NCI-H526 treated with DMSO at 0.1 percent for 48 hours (cell line): Measurements from ENCODE around the gene ZBTB2.
A peak's percentile ranks its signal among the peaks of the same experiment; 100 is the strongest.
"Not testable (repeated sequence)": the region's sequence is repeated elsewhere in the genome, so short reads cannot be mapped to it uniquely, and the experiment has no call there.

ENCODE experiments used
- DNase-seq: peaks from one replicate; lab custom pipeline; 2025; lab: John Stamatoyannopoulos, UW

ZBTB2 gene

GRCh38 chr6:151327101-151327500, 64.3 kb downstream of the ZBTB2 start:
- no peak for DNase-seq

GRCh38 chr6:151326116-151326825, 65.1 kb downstream of the ZBTB2 start:
- DNase-seq, result no peak

- no peak for DNase-seq
These were observed 66.0 kb downstream of the ZBTB2 start for GRCh38 chr6:151325075-151326050.

GRCh38 chr6:151324488-151324825, 66.9 kb downstream of the ZBTB2 start:
- DNase-seq, result no peak

- peak; percentile 43 for DNase-seq
These were observed 67.4 kb downstream of the ZBTB2 start for GRCh38 chr6:151323791-151324487.

- DNase-seq, result no peak
These were observed 68.8 kb downstream of the ZBTB2 start for GRCh38 chr6:151322570-151322969.

- DNase-seq, result no peak
These were observed 69.9 kb downstream of the ZBTB2 start for GRCh38 chr6:151321438-151321837.

GRCh38 chr6:151320140-151320539, 71.2 kb downstream of the ZBTB2 start:
- no peak for DNase-seq

- DNase-seq, result no peak
These were observed 73.4 kb downstream of the ZBTB2 start for GRCh38 chr6:151317995-151318365.

GRCh38 chr6:151317103-151317994, 74.0 kb downstream of the ZBTB2 start:
- no peak for DNase-seq

- not testable (repeated sequence) for DNase-seq
These were observed 75.7 kb downstream of the ZBTB2 start for GRCh38 chr6:151315661-151316060.
